Motor neuron (in vitro differentiated cells): ENCODE results near the gene MSN. TPM values are rescaled to one million over a fixed set of nuclear protein-coding genes. Genes with fewer than 3 reads are reported as not detected.
"Not testable (repeated sequence)": the region's sequence is repeated elsewhere in the genome, so short reads cannot be mapped to it uniquely, and the experiment has no call there.

Experiments used
- ATAC-seq, 8 experiments: fragments of 200-7000 bp; cut with Tn5 transposase; replicated peaks in 6 of 8; 2 replicates each; pipeline ENCODE4 v1.8.0; 2021; ENCODE audit warnings: mild to moderate bottlenecking in 8 of 8, moderate library complexity in 8 of 8
- H3K27ac ChIP-seq, 2 donors: fragments of 250-450 bp; sonication (Bioruptor Pico); 2 replicates each; pipeline ENCODE4 v1.9.0; 2021; ENCODE audit warnings: antibody characterized with exemption in 2 of 2, mild to moderate bottlenecking in 2 of 2, moderate library complexity in 1 of 2
- H3K4me1 ChIP-seq, 2 donors: fragments of 250-450 bp; sonication (Bioruptor Pico); replicated peaks in 1 of 2; 2 replicates each; pipeline ENCODE4 v1.6.1; 2021; ENCODE audit warnings: antibody characterized with exemption in 2 of 2, mild to moderate bottlenecking in 2 of 2, moderate library complexity in 1 of 2
- H3K4me3 ChIP-seq, 5 donors: fragments of 250-450 bp; sonication (Bioruptor Pico); 2 replicates each; pipeline ENCODE4 v1.9.0; 2021; ENCODE audit warnings: antibody characterized with exemption in 5 of 5, mild to moderate bottlenecking in 5 of 5, moderate library complexity in 4 of 5
- WGBS, 10 experiments: fragments of 450-650 bp; shearing (Covaris generic); methylation state at CpG; one replicate each; pipeline ENCODE4 v1.0.0; 2022; 5-methylcytosine and 5-hydroxymethylcytosine counted together
- in situ Hi-C, 9 experiments: fragments of 400-800 bp; cut with MboI; loops; one replicate each; pipeline ENCODE4 v1.15.0; 2021; ENCODE audit warnings: low sequenced_read_pairs in 9 of 9, low pct_unique_long_range_greater_than_20kb in 2 of 9; ENCODE audit not compliant: unreplicated experiment in 9 of 9
- total RNA-seq, 8 experiments: library from RNA; unstranded; fragments of 300-600 nt; gene quantifications; 2 replicates each; pipeline versions ENCODE4 v1.2.3 to v1.2.4, GENCODE V29; 2022

Gene MSN
- total RNA-seq, 8 experiments from 2014 or later = 41.7 to 210 (median 113) TPM

DNA sequence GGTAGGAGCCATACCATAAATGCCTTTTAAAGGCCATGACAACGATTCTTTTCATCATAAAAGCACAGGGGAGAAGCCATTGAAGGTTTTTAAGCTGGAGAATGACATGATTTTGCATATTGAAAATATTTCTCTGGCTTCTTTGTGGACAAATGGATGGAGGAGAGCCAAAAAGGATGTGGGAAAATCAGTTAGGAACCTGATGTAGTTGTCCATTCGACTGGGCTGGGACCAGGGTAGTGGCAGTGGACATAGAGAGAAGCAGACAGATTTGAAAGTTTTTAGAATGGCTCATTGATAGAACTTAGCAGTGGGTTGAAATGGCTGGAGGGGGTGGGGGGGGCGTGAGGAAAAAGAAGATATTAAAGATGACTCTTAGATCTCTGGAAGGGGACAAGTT lies 19.7 kb upstream of the MSN start:
- H3K4me1 ChIP-seq = peaks cover 0 to 3% of the 10 kb centered on the region in 2 donors
- H3K4me3 ChIP-seq = no peak overlapping the region
- no peak overlapping the region for H3K27ac ChIP-seq
- no peak for ATAC-seq
- in situ Hi-C loops = no loop called here
- WGBS, 10 experiments = 0 to 36% (median 18%) methylated on average over 1 to 2 of the region's 3 CpGs; no CpG with 5 or more reads in 5 of the 10 experiments

DNA sequence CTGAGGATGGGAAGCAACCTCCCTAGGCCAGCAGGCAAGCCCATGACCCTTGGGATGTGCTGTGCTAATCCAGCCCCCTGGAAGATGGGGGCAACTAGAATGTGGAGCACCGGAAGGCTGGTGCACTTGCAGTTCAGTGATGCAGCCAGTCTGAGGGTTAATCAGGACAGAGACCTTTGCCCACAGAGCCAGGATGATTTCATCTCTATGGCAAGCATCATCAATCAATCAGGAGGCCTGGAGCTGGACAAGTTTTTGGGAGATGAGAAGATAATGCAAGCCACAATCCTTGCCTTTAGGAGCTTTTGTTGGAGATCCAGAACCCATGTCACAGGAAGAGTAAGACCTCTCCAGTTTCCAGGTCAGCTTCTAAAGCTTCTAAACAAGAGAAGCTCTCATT lies 15.4 kb upstream of the MSN start:
- no peak for ATAC-seq
- Histone ChIP-seq H3K4me1 (no peaks in the 10 kb centered on the region), H3K4me3 (no peak overlapping the region), H3K27ac (no peak overlapping the region)
- 20 to 80% methylated on average over 1 of the region's 1 CpG; no CpG with 5 or more reads in 8 of the 10 experiments for WGBS, 10 experiments
- in situ Hi-C loops = no loop called here

DNA sequence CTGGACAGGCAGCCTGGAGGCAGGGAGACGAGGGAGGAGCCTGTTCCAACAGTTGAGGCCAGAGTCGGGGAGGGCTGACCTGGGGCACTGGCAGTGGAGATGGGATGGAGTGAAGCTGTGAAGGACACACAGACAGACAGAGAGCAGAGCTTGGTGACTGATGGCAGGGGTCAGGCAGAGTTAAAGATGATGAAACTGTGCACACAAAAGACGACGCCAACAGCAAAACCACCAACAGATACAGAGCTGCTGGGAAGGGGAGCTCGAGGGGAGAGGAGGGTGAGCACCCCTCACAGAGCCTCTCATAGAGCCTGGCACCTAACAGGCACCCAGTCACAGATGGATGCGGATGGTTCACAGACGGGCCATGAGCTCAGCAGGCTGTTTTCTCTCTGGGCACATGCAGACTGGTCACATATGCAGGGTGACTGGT lies 10.4 kb upstream of the MSN start:
- H3K4me1 ChIP-seq, H3K4me3 ChIP-seq, H3K27ac ChIP-seq, in situ Hi-C loops: not testable (repeated sequence)
- peak in 5 of 8 experiments; percentile 24 to 83 (median 69) for ATAC-seq
- no CpG with 5 or more reads among the region's 7 CpGs for WGBS, 10 experiments

DNA sequence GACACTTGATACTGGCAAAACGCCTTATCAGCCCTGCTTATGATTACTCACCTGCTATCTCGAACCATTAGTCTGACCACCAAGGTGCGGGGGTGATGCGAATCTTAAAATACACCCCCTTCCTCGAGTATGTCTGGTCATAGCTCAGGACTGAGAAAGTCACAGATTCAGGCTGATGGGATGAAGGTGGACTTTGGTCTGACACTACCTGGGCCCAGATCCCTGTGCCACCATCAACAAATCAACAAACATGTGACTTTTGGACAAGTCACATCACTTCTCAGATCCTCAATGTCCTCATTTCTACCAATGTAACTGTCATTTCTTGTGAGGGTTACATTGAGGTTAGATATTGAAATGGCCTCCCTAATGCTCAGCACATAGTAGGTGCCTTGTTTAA lies 9.8 kb upstream of the MSN start:
- peak in 2 of 8 experiments; percentile 9 to 24 for ATAC-seq
- no CpG with 5 or more reads among the region's 5 CpGs for WGBS, 10 experiments

DNA sequence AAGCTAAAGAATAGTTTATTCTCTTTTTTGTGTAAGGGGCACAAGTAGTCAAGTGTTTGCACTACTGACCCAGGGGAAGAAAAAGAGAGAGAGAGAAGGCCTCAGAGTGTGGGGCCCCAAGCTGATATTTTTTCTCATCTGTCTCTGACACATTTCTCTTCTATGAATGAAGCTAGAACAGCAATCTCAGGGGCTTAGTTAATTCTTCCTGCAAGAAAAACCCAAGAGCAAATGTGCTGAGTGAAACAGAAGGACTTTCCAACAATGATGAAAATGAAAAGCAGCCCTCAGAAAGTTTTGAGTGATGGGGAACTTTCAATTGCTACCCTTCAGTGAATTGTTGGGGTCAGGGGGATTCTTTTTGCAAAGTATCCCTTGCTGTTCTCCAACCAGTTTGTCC lies 9.2 kb upstream of the MSN start:
- no peak overlapping the region for H3K4me3 ChIP-seq
- no peak for ATAC-seq
- no peaks in the 10 kb centered on the region for H3K4me1 ChIP-seq
- in situ Hi-C loops = no loop called here
- H3K27ac ChIP-seq = no peak overlapping the region

More for the DNA sequence above, 9.8 kb upstream of the MSN start:
- H3K27ac ChIP-seq = no peak overlapping the region
- no peaks in the 10 kb centered on the region for H3K4me1 ChIP-seq
- in situ Hi-C loops = no loop called here
- H3K4me3 ChIP-seq = no peak overlapping the region

DNA sequence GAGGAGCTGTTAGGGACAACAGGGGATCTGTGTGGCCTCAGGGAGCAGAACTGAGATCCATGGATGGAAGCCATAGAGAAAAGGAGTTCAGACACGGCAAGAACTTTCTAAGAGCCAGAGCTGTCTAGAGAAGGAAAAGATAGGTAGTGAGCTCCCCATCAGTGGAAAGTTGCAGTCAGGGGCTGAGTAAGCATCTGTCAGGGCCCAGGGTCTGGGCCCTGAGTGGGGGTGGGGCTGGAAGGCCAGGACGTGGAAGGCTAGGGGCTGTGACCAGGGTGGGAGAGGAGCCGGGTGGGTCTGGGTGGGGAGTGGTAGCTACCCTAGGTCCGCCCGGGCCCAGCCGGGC lies 324 bp upstream of the MSN start:
- H3K4me3 ChIP-seq = peak overlapping the region; percentile 36 to 75 (median 55)
- in situ Hi-C loops = no loop called here
- 25 to 29% methylated on average over 1 of the region's 6 CpGs; no CpG with 5 or more reads in 8 of the 10 experiments for WGBS, 10 experiments

DNA sequence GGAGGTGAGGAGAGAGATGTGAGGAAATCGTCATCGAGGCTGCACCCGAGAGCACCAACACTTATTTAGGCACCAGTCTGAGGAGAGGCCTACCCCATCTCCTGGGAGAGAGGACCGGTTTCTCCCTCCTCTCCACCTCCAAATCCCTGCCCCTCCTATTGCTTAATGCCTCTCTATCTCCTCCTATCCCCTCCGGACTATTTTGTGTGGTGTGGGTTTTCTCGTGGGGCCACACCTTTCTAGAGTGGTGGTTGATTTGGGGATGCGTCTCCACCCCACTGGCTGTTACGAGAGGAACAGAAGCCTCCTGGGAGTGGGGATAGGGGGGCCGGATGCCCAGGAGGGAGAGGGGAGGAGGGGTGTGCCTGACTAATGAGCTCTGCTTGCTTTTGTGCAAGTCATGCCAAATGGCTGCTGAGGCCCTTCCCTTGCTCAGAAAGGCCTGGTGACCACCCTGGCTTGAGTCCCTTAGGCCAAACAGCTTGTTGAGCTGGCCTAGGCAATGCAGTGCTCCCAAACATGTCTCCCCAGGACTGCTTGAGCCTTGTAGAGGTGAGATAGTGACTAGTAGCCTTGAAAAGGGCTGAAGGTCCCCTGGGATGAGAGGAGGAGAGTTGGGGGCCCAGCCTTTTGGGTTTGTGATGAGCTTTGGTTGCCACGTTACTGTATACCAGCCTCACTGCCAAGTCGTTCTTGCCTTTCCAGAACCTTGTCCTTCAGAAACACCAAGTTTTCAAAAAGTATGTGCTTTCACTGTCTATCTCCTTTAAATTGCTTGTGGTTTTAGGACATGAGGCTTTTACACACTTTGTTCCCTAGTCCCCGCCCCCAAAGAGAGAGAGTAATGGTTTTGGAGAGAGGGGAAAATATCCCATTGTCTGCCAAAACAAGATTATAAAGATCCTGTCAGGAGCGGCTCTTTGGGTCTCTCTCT lies 1.2 kb downstream of the MSN start:
- 13 to 33% (median 16%) methylated on average over 1 to 6 of the region's 13 CpGs; no CpG with 5 or more reads in 7 of the 10 experiments for WGBS, 10 experiments
- Histone ChIP-seq H3K4me1 (peaks cover 0 to 16% of the 10 kb centered on the region in 2 donors), H3K27ac (peak overlapping the region; percentile 85 to 93), H3K4me3 (peak overlapping the region; percentile 36 to 75 (median 55))
- in situ Hi-C loops = no loop called here
- peak; percentile 47 to 67 (median 59) for ATAC-seq

More for the DNA sequence above, 324 bp upstream of the MSN start:
- H3K27ac ChIP-seq = peak overlapping the region in 1 of 2 donors; percentile 93
- no peak for ATAC-seq
- H3K4me1 ChIP-seq = peaks cover 0 to 10% of the 10 kb centered on the region in 2 donors

DNA sequence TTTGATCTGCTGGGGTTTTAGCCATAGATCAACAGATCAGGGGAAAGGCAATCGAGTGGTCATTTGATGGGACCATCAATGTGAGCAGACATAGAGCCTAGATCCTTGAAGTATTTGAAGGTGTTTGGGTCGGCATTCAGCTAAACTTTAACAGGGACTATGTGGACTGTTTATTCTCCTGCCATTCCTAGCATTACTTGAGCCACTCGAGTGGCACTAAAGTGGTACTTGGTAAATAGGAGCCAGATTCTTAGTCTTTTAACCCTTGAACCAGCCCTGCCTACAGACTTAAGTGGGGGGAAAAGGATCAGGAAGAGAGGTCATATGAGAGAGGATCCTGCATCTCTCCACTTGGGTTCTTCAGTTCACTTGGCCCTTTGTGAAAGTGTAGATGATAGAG lies 3.8 kb downstream of the MSN start:
- ATAC-seq = no peak
- in situ Hi-C loops = no loop called here
- no peak overlapping the region for H3K4me3 ChIP-seq
- H3K4me1 ChIP-seq = peaks cover 0 to 16% of the 10 kb centered on the region in 2 donors
- WGBS, 10 experiments = no CpG with 5 or more reads among the region's 3 CpGs
- H3K27ac ChIP-seq = no peak overlapping the region

DNA sequence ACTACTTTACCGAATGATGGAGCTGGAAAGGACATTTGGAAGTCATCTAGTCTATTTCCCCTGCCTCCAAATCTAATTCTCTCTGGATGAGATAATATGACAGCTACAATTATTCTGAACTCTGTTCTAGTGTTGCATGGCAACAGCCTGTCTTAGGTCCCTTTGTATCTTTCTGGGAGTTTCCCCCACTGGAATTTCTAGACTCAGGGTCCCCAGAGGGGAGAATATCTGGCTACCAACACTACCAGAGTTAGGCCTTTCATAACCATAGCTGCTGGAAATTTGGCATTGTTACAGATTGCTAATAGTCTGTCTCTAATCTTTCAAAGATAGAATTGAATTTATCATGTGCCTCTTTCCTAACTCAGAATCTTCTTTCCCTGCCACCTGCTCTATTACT lies 4.5 kb downstream of the MSN start:
- in situ Hi-C loops = no loop called here
- Histone ChIP-seq H3K4me3 (no peak overlapping the region), H3K27ac (no peak overlapping the region), H3K4me1 (peaks cover 0 to 16% of the 10 kb centered on the region in 2 donors)
- ATAC-seq = peak in 1 of 8 experiments; percentile 4
- 14 to 50% methylated on average over 1 of the region's 1 CpG; no CpG with 5 or more reads in 8 of the 10 experiments for WGBS, 10 experiments

DNA sequence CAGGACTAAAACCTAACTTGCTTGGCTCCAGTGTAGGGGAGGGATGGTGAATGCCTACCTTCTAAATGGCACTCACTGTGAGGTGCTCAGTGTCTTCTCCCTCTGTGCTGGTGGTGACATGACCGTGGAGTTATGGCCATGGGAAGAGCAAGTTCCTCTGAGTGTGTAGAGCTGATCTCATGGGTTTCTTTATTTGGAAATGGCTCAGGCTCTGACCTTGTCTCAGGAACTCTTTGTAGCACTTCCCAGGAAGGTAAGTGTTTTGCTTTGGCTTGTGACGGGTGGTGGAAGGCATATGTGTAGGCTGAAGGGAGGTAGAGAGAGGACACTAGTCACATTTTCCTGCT lies 6.4 kb downstream of the MSN start:
- Histone ChIP-seq H3K4me1 (peaks cover 0 to 16% of the 10 kb centered on the region in 2 donors), H3K4me3 (no peak overlapping the region), H3K27ac (no peak overlapping the region)
- in situ Hi-C loops = no loop called here
- ATAC-seq = no peak
- WGBS, 10 experiments = 43% methylated on average over 1 of the region's 2 CpGs; no CpG with 5 or more reads in 9 of the 10 experiments

DNA sequence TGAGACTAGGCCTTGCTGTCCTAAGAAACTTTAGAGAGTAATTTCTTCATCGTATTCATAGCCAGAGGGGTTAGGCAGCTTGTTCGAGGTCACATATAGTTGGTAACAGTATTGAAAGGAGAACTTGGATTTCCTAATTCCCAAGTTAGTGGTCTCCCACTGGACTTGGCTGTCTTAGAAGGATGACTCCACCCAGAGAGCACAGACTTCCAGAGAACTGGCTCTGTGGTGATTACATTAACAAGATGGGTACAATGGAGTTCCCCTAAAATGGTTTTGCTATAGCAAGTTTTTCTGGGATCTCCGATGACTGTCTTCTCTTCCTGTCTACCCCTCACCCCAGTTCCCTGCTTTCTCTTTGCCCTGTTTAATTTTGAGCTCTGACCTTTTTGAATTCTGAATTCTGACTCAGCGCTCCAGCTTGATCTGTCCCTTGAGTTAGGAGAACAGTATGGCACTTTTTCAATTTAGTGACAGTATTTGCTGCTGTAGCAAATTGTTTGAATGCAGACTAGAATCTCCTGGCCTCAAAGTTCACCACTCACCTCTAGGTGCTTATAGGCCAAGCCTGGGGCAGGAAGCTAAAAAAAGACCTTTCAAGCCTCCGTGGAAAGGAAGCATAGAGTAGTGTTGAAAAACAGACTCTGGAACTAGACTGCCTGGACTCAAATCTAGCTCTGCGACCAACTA lies 6.9 kb downstream of the MSN start:
- Histone ChIP-seq H3K4me3 (no peak overlapping the region), H3K4me1 (peaks cover 0 to 13% of the 10 kb centered on the region in 2 donors), H3K27ac (no peak overlapping the region)
- in situ Hi-C loops = no loop called here
- 0 to 100% (median 81%) methylated on average over 1 to 5 of the region's 6 CpGs; no CpG with 5 or more reads in 4 of the 10 experiments for WGBS, 10 experiments
- ATAC-seq = peak in 1 of 8 experiments; percentile 28

DNA sequence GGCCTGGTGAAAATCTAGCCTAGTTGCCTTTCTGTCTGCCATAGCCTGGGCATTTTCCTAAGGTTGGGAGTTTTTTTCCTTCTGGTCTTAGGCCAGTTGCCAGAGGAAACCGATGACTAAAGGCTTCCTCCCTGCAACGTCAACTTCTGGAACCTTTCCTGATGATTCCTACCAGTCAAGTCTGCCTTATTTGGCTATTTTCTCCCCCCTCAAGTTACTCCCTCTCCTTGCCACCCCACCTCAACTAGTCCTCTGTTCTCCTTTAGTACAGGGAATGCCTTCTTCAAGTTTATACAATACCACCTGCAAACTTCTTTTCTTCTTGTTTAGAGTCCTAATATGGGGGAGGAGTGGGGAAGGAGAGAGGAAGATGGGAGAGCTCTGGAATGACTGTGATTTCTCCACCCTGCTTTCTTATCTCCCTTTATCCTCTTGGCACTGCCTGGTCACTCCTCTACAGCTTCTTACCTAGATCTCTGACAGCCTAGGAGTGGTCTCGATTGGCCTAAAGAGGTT lies 10.6 kb downstream of the MSN start:
- peak in 2 of 8 experiments; percentile 44 to 52 for ATAC-seq
- Histone ChIP-seq H3K4me1 (peaks cover 0 to 3% of the 10 kb centered on the region in 2 donors), H3K27ac (no peak overlapping the region), H3K4me3 (no peak overlapping the region)
- in situ Hi-C loops = loop anchor here in 1 of 9 experiments (25.0 kb wide), 1 partner anchor 109 kb away; no protein-coding TSS in a partner anchor
- 20 to 100% (median 80%) methylated on average over 1 of the region's 3 CpGs; no CpG with 5 or more reads in 7 of the 10 experiments for WGBS, 10 experiments

DNA sequence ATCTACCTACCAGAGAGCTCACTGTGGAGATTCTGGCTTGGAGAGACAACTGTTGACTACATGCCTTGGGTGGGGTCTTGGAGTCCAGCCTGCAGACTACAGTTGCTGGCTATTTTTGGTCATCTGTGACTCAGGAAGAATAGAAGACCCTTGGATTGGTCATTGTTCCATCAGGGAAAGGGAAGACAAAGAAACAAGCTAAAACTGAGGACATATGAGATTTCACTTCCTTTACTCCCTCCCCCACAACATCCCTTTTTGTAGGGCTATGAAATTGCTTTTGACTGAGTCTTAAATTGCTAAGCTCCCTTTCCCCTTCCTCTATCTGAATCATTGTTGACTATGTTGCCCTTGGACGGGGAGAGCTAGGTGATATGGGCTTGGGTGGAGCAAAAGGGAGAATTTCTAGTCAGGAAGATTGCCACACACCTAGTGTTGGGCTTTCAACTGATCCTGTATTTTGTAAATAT lies 11.7 kb downstream of the MSN start:
- in situ Hi-C loops = loop anchor here in 1 of 9 experiments (25.0 kb wide), 1 partner anchor 108 kb away; no protein-coding TSS in a partner anchor
- Histone ChIP-seq H3K4me1 (no peaks in the 10 kb centered on the region), H3K4me3 (no peak overlapping the region), H3K27ac (no peak overlapping the region)
- ATAC-seq = peak in 1 of 8 experiments; percentile 33
- WGBS, 10 experiments = 67% methylated on average over 1 of the region's 1 CpG; no CpG with 5 or more reads in 9 of the 10 experiments
